Measurements from ENCODE around the gene AKR7A3. TPM values are rescaled to one million over a fixed set of nuclear protein-coding genes. Genes with fewer than 3 reads are reported as not detected.

The AKR7A3 gene
- total and polyA plus RNA-seq, 9 of the 15 experiments (the other 6 are each of a cell fraction or from before 2014, with no cell fraction given), result 0.04 to 1.5 (median 0.44) TPM; not detected in 1

DNA sequence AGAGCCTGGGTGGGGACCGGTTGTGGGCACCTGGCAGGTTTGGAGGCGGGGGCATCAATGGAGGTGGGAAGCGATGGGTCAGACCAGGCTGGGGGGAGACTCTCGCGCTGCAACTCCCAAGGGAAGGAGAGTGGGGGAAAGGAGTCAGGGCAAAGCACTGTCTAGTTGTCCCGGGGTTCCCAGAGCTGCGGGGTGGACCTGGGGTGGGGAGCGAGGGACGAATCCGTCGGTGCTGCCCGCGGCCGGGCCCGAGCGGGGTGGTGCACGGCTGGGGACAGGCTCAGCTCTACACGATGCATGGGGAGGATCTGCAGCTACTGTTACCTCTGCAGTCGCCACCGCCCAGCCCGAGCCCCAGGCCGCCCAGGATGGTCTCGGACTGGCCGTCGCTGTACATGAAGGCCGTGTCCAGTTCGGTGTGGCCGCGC, 22.9 kb upstream of the AKR7A3 start (continued):
- TF ChIP-seq, protein P1, sequence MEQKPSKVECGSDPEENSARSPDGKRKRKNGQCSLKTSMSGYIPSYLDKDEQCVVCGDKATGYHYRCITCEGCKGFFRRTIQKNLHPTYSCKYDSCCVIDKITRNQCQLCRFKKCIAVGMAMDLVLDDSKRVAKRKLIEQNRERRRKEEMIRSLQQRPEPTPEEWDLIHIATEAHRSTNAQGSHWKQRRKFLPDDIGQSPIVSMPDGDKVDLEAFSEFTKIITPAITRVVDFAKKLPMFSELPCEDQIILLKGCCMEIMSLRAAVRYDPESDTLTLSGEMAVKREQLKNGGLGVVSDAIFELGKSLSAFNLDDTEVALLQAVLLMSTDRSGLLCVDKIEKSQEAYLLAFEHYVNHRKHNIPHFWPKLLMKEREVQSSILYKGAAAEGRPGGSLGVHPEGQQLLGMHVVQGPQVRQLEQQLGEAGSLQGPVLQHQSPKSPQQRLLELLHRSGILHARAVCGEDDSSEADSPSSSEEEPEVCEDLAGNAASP (IDR thresholded peaks at IDR 0.05), result no peak
- TF ChIP-seq U2AF1 (optimal IDR thresholded peaks at IDR 0.05; ENCODE audit: low read depth, low read length) (no peak), KAT7 (CRISPR knock-in tag; IDR thresholded peaks at IDR 0.05; ENCODE audit: borderline replicate concordance) (0 out of 2 replicates have a peak, but pooled peaks have one; percentile 8), NR1H2 (CRISPR knock-in tag; IDR thresholded peaks at IDR 0.05) (peak; percentile 31; the same call in 1 of the 2 replicates), CBFA2T3 (IDR thresholded peaks at IDR 0.05) (no peak), CREB1 (IDR thresholded peaks at IDR 0.05) (no peak), CREB1 (CRISPR knock-in tag; IDR thresholded peaks at IDR 0.05) (peak; percentile 42; the same call in 1 of the 2 replicates), E2F3 (CRISPR knock-in tag; IDR thresholded peaks at IDR 0.05) (no peak), SMARCB1 (IDR thresholded peaks at IDR 0.05; ENCODE audit: insufficient read length, low read depth) (no peak), HDGF (IDR thresholded peaks at IDR 0.05) (no peak), ZNF184 (CRISPR knock-in tag; IDR thresholded peaks at IDR 0.05) (no peak), JUNB (CRISPR knock-in tag; conservative IDR thresholded peaks at IDR 0.05) (no peak), NCOA1 (IDR thresholded peaks at IDR 0.05; ENCODE audit: low read depth) (0 out of 2 replicates have a peak, but pooled peaks have one; percentile 21), ZKSCAN8 (CRISPR knock-in tag; IDR thresholded peaks at IDR 0.05) (no peak), HDAC2 (IDR thresholded peaks at IDR 0.05) (no peak), MYC (IDR thresholded peaks at IDR 0.05; ENCODE audit: low read depth, low read length) (no peak), MYC (CRISPR knock-in tag; IDR thresholded peaks at IDR 0.05; ENCODE audit: borderline replicate concordance, low read depth) (0 out of 2 replicates have a peak, but pooled peaks have one; percentile 34), SMARCA4 (IDR thresholded peaks at IDR 0.05) (0 out of 2 replicates have a peak, but pooled peaks have one; percentile 18), SMARCA5 (IDR thresholded peaks at IDR 0.05) (no peak), NFXL1 (CRISPR knock-in tag; IDR thresholded peaks at IDR 0.05) (no peak), PHF20 (IDR thresholded peaks at IDR 0.05; ENCODE audit: partially characterized antibody) (peak; percentile 60), ZBTB17 (CRISPR knock-in tag; IDR thresholded peaks at IDR 0.05) (no peak)
- TF ChIP-seq, protein P2, sequence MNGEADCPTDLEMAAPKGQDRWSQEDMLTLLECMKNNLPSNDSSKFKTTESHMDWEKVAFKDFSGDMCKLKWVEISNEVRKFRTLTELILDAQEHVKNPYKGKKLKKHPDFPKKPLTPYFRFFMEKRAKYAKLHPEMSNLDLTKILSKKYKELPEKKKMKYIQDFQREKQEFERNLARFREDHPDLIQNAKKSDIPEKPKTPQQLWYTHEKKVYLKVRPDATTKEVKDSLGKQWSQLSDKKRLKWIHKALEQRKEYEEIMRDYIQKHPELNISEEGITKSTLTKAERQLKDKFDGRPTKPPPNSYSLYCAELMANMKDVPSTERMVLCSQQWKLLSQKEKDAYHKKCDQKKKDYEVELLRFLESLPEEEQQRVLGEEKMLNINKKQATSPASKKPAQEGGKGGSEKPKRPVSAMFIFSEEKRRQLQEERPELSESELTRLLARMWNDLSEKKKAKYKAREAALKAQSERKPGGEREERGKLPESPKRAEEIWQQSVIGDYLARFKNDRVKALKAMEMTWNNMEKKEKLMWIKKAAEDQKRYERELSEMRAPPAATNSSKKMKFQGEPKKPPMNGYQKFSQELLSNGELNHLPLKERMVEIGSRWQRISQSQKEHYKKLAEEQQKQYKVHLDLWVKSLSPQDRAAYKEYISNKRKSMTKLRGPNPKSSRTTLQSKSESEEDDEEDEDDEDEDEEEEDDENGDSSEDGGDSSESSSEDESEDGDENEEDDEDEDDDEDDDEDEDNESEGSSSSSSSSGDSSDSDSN (IDR thresholded peaks at IDR 0.05; ENCODE audit: borderline replicate concordance in 1 of 2, low read depth in 2 of 2, low read length in 2 of 2), result no peak
- TF ChIP-seq, protein P3, sequence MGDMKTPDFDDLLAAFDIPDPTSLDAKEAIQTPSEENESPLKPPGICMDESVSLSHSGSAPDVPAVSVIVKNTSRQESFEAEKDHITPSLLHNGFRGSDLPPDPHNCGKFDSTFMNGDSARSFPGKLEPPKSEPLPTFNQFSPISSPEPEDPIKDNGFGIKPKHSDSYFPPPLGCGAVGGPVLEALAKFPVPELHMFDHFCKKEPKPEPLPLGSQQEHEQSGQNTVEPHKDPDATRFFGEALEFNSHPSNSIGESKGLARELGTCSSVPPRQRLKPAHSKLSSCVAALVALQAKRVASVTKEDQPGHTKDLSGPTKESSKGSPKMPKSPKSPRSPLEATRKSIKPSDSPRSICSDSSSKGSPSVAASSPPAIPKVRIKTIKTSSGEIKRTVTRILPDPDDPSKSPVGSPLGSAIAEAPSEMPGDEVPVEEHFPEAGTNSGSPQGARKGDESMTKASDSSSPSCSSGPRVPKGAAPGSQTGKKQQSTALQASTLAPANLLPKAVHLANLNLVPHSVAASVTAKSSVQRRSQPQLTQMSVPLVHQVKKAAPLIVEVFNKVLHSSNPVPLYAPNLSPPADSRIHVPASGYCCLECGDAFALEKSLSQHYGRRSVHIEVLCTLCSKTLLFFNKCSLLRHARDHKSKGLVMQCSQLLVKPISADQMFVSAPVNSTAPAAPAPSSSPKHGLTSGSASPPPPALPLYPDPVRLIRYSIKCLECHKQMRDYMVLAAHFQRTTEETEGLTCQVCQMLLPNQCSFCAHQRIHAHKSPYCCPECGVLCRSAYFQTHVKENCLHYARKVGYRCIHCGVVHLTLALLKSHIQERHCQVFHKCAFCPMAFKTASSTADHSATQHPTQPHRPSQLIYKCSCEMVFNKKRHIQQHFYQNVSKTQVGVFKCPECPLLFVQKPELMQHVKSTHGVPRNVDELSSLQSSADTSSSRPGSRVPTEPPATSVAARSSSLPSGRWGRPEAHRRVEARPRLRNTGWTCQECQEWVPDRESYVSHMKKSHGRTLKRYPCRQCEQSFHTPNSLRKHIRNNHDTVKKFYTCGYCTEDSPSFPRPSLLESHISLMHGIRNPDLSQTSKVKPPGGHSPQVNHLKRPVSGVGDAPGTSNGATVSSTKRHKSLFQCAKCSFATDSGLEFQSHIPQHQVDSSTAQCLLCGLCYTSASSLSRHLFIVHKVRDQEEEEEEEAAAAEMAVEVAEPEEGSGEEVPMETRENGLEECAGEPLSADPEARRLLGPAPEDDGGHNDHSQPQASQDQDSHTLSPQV (IDR thresholded peaks at IDR 0.05), result no peak

Data from K562 (cell line).